ENCODE measurements around the gene PWP1. TPM values are rescaled to one million over a fixed set of nuclear protein-coding genes. Genes with fewer than 3 reads are reported as not detected.

PWP1 gene
- total and polyA plus RNA-seq, 2 experiments from 2014 or later = 110 to 211 TPM

DNA sequence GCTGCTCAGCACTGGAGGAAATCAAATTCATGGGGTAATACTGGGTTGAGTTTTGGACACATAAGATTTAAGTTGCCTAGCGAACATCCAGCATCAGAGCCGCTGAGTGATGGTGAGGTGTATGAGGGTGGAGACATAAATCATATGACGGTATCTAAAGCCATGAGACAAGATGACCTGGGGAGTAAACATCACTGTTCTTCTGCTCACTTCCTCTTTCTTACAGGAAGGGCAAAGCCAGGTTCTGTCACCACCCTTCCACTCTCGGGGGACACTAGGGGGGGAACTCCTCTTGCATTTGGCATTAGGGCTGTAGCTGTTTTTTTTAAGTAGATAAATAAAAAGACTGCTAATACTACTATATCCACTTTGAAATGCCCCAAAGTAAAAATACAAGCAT, 51.3 kb downstream of the PWP1 start:
- TF ChIP-seq, protein P1, sequence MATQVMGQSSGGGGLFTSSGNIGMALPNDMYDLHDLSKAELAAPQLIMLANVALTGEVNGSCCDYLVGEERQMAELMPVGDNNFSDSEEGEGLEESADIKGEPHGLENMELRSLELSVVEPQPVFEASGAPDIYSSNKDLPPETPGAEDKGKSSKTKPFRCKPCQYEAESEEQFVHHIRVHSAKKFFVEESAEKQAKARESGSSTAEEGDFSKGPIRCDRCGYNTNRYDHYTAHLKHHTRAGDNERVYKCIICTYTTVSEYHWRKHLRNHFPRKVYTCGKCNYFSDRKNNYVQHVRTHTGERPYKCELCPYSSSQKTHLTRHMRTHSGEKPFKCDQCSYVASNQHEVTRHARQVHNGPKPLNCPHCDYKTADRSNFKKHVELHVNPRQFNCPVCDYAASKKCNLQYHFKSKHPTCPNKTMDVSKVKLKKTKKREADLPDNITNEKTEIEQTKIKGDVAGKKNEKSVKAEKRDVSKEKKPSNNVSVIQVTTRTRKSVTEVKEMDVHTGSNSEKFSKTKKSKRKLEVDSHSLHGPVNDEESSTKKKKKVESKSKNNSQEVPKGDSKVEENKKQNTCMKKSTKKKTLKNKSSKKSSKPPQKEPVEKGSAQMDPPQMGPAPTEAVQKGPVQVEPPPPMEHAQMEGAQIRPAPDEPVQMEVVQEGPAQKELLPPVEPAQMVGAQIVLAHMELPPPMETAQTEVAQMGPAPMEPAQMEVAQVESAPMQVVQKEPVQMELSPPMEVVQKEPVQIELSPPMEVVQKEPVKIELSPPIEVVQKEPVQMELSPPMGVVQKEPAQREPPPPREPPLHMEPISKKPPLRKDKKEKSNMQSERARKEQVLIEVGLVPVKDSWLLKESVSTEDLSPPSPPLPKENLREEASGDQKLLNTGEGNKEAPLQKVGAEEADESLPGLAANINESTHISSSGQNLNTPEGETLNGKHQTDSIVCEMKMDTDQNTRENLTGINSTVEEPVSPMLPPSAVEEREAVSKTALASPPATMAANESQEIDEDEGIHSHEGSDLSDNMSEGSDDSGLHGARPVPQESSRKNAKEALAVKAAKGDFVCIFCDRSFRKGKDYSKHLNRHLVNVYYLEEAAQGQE (IDR thresholded peaks at IDR 0.05; ENCODE audit: unreplicated experiment) = no peak
- TF ChIP-seq, protein P2, sequence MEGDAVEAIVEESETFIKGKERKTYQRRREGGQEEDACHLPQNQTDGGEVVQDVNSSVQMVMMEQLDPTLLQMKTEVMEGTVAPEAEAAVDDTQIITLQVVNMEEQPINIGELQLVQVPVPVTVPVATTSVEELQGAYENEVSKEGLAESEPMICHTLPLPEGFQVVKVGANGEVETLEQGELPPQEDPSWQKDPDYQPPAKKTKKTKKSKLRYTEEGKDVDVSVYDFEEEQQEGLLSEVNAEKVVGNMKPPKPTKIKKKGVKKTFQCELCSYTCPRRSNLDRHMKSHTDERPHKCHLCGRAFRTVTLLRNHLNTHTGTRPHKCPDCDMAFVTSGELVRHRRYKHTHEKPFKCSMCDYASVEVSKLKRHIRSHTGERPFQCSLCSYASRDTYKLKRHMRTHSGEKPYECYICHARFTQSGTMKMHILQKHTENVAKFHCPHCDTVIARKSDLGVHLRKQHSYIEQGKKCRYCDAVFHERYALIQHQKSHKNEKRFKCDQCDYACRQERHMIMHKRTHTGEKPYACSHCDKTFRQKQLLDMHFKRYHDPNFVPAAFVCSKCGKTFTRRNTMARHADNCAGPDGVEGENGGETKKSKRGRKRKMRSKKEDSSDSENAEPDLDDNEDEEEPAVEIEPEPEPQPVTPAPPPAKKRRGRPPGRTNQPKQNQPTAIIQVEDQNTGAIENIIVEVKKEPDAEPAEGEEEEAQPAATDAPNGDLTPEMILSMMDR (conservative IDR thresholded peaks at IDR 0.05; ENCODE audit: low read depth in 2 of 2) = 0 out of 4 replicates have a peak, but pooled peaks of 1 of the 2 experiments have one; percentile 4
- Mint-ChIP-seq H3K4me1 (no peaks in the 10 kb centered on the region), H3K9me3 (no peaks in the 10 kb centered on the region), H3K27me3 (ENCODE audit: insufficient read depth, low read depth, poor library complexity) (peaks cover 1% of the 10 kb centered on the region), H3K4me3 (no peak overlapping the region), H3K27ac (no peak overlapping the region), H3K36me3 (ENCODE audit: low read depth) (peaks cover 74% of the 10 kb centered on the region)
- ATAC-seq (no peak), DNase-seq (ENCODE audit: low spot score) (no peak)
- H4K20me1 ChIP-seq (replicated peaks; ENCODE audit: insufficient read depth) = peaks cover 11% of the 10 kb centered on the region; the same call in 1 of the 2 replicates
- peaks cover 41% of the 10 kb centered on the region for H3K36me3 ChIP-seq (ENCODE audit: insufficient read depth)
- H3K27me3 ChIP-seq (ENCODE audit: insufficient read depth) = no peaks in the 10 kb centered on the region
- H3K4me2 ChIP-seq = no peak overlapping the region
- no peaks in the 10 kb centered on the region for H3K9me2 ChIP-seq (ENCODE audit: insufficient read depth)
- H3K79me2 ChIP-seq (replicated peaks; ENCODE audit: insufficient read depth) = no peaks in the 10 kb centered on the region
- no peaks in the 10 kb centered on the region for H3K4me1 ChIP-seq (ENCODE audit: insufficient read depth)
- H2AFZ ChIP-seq = no peak overlapping the region
- no peaks in the 10 kb centered on the region for H3F3A ChIP-seq (replicated peaks; ENCODE audit: low read depth)
- no peak overlapping the region for H3K27ac ChIP-seq (ENCODE audit: low read depth)
- H3K4me3 ChIP-seq = no peak overlapping the region

DNA sequence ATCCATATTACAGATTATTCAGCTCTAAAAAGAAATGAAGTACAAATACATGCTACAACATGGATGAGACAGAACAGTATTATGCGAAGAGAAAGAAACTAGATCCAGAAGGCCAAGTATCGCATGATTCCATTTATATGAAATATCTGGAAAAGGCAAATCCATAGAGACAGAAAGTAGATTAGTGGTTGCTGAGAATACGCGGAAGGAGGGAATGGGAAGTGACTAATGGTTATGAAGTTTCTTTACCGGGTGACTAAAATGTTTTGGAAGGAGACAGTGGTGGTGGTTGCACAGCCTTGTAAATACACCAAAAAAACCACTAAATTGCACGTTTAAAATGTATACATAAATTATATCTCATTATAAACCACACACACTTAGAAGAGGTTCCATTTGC, 62.9 kb downstream of the PWP1 start:
- Mint-ChIP-seq H3K27me3 (ENCODE audit: insufficient read depth, low read depth, poor library complexity) (no peaks in the 10 kb centered on the region), H3K9me3 (no peaks in the 10 kb centered on the region), H3K27ac (no peak overlapping the region), H3K36me3 (ENCODE audit: low read depth) (peaks cover 46% of the 10 kb centered on the region), H3K4me1 (no peaks in the 10 kb centered on the region), H3K4me3 (no peak overlapping the region)
- H4K20me1 ChIP-seq (replicated peaks; ENCODE audit: insufficient read depth) = peaks cover 17% of the 10 kb centered on the region
- H3K4me3 ChIP-seq = no peak overlapping the region
- ATAC-seq (no peak), DNase-seq (ENCODE audit: low spot score) (no peak)
- H3K9me2 ChIP-seq (ENCODE audit: insufficient read depth) = no peaks in the 10 kb centered on the region
- no peak overlapping the region for H2AFZ ChIP-seq
- no peaks in the 10 kb centered on the region for H3F3A ChIP-seq (replicated peaks; ENCODE audit: low read depth)
- peaks cover 13% of the 10 kb centered on the region for H3K79me2 ChIP-seq (replicated peaks; ENCODE audit: insufficient read depth)
- no peaks in the 10 kb centered on the region for H3K27me3 ChIP-seq (ENCODE audit: insufficient read depth)
- H3K4me1 ChIP-seq (ENCODE audit: insufficient read depth) = no peaks in the 10 kb centered on the region
- no peak overlapping the region for H3K27ac ChIP-seq (ENCODE audit: low read depth)
- peaks cover 36% of the 10 kb centered on the region for H3K36me3 ChIP-seq (ENCODE audit: insufficient read depth)
- no peak overlapping the region for H3K4me2 ChIP-seq
- TF ChIP-seq STAT1 (IDR thresholded peaks at IDR 0.05; ENCODE audit: unreplicated experiment) (no peak), ZNF114 (CRISPR knock-in tag; IDR thresholded peaks at IDR 0.05) (no peak), NANOG (IDR thresholded peaks at IDR 0.05; ENCODE audit: borderline replicate concordance) (no peak), ZNF331 (CRISPR knock-in tag; IDR thresholded peaks at IDR 0.05; ENCODE audit: low read depth) (no peak), POLR2AphosphoS5 (IDR thresholded peaks at IDR 0.05; ENCODE audit: low read depth) (no peak), JUNB (IDR thresholded peaks at IDR 0.05; ENCODE audit: unreplicated experiment) (no peak), EZH2 (IDR thresholded peaks at IDR 0.05; ENCODE audit: low read depth, unreplicated experiment) (no peak)
- TF ChIP-seq, protein P2 (conservative IDR thresholded peaks at IDR 0.05; ENCODE audit: low read depth in 2 of 2) = no peak

Measured in GM23338 (cell line).